NCI-H2196 treated with DMSO at 0.1 percent for 48 hours (cell line): ENCODE results near the gene LRTM1.

Experiments
- DNase-seq: peaks from one replicate; lab custom pipeline; 2025; ENCODE audit not compliant: unreplicated experiment; lab: John Stamatoyannopoulos, UW

LRTM1 gene

DNA sequence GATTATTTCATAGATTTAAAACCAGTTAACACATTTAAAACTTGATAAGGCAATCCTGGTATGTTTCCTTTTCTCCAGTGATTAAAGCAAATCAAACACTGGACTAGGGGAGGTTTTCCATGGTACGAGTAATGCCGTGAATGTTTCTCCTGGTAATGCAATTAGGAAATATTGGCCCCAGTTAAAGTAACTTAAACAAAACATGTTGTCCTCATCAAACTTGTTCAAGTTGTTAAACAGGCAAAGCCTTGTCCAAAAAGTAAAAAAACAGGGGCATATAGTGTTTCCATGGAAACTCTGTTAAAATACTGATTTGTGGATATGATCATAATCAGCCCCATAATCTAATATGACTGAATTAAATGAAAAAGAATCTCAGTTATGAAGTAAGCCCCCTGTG is 13.1 kb upstream of the LRTM1 start:
- no peak for DNase-seq

DNA sequence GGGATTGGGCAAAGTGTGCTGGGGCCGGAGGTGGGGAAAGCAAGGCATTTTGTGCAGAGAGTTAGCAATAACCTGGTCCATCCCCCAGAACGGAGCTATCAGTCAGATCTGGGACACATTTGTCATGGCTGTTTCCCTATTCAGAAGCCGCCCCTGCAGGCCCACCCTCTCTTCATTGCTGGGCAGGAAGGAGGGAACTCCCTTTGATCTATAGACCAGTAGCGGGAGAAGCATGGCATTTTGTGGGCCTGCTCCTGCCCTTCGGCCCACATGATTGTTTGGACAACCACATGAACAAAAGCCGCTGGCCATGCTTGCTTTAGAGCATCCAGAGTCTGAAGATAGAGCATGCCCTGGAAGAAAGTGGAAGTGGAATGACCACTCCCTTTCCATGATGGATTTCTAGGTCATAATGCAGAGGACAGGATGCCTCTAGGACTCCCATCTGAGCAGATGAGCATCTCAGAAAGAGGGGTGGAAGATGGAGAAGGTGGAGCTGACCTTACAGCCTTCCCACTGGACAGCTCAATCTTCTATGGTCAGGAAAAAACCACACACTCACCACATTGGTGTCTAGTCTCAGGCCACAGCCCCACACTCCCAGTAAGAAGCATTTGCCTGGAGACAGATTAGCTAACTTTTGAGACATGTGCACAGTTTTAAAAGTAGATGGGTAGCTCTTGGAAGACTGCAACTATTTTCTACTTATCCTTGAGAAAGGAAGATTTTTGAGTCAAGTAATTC is 11.9 kb upstream of the LRTM1 start:
- no peak for DNase-seq

DNA sequence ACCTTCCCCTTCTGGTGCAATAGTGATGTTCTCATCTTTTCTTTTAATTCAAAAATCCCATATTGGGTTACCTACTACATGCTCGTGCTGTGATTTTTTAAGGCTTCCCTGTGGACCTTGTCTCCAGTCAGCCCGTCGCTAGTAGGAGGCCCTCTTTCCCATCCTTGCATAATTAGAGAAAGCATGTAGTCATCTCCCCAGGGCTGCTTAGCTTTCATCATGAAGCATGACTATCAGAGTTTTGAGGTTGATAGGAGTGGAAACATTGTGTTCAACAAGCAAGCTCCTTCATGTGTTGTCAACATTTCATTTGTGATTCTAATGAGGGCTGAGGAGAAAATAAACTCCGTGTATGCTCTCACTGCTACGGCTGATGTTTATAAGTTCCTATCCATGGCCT is 8.7 kb upstream of the LRTM1 start:
- no peak for DNase-seq

DNA sequence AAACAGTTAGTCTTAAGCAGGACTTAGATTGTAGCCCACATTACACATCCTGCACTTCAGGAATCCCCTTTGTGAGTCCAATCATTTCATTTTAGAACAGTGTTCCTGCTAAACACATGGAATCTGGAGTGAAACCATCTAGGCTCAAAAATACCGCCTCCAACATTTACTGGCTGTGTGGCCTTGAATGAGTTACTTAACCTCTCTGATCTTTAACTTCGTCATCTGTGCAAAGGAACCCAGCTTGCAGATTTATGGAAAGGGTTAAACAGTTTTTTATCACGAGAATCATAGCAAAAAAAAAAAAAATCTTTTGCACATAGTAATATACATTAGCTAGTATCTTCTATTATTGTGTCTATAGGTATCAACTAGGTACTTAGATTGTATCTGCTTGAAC is 8.0 kb upstream of the LRTM1 start:
- no peak for DNase-seq

DNA sequence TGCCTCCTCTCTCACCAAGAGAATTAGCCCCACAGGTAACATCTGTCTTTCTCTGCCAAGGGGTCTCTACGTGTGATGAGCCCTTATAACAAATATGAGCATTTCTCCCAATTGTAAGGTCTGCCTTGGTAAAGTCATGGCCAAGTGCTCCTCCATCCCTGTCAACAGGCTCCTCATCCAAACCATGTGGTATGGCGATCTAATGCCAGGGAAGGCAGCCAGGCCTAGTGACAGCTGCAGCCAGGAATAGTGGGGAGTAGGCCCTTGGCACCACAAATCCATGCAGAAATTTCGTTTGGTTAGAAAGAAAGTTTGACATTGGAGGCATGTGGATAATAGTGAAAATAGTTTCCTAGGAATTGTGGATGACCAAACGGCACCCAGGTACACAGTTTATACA is 4.7 kb upstream of the LRTM1 start:
- no peak for DNase-seq

DNA sequence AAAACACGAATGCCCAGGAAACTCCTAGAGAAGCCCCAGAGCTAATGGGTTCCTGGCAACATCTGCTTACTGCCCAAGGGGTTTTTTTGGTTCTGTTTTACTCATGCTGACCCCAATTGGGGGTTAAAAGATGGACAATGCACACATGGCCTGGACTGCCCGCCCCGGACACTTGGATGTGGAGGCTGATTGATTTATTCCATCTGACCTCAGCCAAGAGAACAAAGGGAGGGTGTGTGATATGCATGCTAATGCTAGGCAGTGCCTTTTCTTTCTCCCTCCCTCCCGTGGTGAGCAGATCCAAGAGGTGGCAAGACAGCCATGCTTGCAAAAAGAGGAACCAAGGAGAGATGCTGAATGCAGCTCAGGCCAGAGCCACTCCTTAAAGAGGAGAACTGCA is 3.3 kb upstream of the LRTM1 start:
- no peak for DNase-seq

DNA sequence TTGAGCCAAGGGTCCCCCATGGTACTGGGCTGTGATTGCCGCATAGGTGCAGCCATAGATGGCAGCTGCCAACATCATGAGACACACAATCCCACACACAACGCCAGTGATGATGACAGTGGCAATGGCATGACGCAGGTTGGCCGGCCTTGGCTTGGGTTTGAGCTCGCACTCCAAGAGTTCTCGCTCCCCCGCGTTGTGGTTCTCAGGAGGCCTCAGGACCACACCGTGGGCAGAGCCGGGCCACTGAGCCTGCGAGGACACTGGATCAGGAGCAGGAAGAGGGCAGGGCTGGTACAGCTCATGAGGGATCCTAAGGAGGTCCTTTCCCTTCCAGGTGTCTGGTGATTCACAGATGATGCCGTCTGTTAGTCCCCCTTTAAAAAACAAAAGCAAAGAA is 9.3 kb downstream of the LRTM1 start:
- DNase-seq, result no peak

DNA sequence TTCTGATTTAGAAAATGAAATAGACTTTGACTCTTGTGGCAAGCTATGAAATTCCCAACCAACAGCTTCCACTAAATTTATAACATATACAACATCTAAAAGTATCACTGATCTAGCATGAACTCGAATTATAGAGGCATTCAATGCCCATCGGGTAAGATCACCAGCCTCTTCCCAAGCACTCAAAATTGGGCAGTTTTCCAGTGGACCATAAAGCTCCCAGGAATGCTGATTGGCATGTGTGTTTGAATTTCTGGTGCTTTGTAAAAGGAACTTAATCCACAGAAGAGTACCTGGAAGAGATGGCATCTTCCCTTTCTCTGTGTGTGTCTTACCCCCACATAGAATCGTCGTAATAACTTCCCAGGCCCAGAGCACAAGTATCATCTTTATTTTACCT is 10.0 kb downstream of the LRTM1 start:
- no peak for DNase-seq

DNA sequence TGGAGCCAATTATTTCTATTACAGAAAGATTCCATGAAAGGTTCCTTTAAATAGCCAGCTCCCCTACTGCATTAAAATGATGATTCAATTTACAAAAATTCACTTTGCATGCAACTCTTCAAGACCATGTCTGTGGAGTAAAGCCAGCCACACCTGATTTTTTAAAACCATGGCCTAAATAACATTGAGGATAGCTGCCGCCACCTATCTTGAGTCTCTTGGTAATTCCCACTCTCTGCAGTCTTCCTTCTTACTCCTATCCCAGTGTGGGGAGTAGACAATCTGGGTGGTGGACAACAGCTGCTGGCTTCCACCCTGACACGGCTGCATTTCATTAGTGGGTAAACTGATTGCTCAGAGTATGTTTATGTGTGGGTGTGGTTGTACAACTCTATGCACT is 10.7 kb downstream of the LRTM1 start:
- DNase-seq, result no peak

DNA sequence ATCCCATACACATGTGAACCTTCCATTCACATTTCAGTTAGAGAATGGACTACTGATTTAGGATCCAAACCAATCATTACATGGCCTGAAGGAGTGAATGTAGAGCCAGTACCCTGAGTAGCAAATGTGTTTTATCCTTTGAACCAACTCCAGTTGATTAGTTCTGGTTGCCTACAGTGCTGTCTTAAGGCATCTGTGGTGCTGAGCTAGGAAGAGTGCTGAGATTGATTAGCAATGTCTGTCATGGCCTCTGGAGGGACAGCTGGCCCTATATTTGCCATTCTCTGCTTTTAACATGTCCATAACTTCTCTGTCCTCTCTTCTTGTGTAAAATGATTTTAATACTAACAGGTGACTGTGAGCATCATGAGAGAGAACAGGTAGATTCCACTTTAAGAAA is 11.1 kb downstream of the LRTM1 start:
- no peak for DNase-seq

DNA sequence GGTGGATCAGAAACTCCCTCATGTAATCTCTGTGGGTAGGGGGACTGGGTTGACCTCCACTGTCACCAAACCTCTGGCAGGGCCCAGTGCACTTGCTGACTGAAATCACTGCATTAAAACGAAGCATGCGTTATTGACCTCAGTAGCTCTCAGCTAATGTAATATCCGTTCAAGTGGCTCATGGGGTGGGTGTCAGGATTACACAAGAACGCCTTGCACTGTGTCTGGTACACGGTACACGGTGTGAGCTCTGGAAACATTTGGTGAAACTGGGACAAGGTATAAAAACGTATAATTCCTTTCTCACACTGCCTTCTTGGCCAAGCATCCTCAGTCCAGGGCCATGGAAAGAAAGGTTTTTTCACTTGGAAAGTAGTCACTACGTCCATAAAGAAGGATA is 11.9 kb downstream of the LRTM1 start:
- no peak for DNase-seq

DNA sequence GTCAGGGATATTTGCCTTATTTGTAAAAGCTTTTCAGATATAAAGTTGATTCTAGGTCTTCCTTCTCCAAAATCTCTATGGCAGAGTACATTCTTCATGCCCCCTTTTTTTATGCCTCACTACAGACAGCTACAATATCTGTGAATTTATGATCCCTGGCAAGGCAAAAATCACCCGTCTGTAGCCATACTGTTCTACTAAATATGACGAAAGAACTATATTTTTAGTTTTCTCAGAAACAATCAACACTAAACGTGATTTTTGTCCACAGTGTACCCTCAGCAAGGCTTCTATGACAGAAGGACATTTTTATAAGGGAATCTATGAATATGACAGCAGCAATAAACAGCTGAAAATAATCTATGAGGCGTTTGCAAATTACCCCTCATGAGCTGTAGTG is 12.7 kb downstream of the LRTM1 start:
- DNase-seq, result no peak

DNA sequence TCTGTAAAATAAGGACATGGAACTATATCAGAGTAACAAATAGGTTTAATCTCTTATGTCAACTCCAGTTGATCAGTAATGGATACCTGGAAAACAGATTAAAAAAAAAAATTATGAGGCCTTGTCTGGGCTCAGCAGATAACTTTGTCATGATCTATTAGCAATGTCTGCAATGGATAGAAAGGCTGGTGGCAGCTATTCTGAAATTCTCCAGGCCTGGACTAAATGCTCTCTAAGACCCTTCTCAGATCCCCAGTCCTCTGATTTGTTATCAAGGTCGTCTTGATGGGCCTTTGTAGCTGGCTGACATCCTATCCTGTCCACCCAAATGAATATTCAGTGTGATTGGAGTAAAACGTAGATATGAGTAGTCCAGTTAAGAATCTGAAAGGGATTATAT is 13.7 kb downstream of the LRTM1 start:
- no peak for DNase-seq

DNA sequence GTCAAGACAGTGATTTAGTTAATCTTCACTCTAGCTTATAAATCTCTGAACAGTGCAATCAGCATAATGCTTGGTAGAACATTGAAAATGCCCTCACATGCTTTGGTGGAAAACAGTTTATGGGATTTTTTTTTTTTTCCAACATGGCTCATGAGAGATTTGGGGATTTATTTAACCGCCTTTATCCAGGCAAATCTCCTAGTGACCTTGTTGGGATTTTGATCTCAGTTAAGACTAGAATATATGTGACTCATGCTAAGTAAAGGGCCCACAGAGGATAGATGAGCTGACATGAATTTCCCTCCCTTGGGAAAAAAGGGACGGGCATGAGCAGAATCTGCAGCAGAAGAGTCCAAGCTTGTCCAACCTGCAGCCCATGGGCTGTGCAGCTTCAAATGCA is 18.7 kb downstream of the LRTM1 start:
- DNase-seq, result no peak

DNA sequence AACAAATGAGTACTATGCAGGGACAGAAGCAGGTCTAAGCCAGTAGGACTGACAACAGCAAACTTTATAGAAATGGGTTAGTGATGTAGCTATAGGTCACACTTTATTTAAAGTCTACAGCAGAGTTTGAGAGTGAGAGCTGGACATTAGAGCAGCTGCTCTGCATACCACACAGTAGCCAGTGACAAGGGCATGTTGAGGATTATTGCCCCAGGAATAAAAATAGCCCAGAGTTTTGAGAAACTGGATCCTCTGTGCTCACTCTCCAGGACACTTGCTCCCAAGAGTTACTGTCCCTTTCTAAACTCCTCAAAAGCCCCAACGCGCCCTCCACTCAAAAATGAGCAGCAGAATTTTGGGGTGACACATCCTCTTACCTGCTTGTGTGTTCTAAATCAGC is 21.1 kb downstream of the LRTM1 start:
- DNase-seq, result no peak

DNA sequence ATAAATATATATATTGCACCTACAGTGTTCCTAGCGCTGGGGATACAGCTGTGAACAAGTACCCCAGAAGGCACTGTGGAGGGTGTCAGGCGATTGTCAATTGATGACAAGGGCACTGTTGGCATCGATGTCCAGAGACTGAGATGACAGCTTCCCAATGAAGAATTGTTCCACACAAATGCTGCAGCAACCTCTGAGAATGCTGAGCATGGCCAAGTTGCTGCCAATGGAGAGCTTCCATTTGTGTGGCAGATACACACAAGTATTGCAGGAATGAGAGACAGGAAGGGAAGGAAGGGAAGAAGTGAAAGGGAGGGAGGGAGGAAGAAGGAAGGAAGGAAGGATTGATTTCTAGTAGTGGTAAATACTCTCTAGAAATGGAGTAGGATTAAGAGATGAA is 21.9 kb downstream of the LRTM1 start:
- no peak for DNase-seq

DNA sequence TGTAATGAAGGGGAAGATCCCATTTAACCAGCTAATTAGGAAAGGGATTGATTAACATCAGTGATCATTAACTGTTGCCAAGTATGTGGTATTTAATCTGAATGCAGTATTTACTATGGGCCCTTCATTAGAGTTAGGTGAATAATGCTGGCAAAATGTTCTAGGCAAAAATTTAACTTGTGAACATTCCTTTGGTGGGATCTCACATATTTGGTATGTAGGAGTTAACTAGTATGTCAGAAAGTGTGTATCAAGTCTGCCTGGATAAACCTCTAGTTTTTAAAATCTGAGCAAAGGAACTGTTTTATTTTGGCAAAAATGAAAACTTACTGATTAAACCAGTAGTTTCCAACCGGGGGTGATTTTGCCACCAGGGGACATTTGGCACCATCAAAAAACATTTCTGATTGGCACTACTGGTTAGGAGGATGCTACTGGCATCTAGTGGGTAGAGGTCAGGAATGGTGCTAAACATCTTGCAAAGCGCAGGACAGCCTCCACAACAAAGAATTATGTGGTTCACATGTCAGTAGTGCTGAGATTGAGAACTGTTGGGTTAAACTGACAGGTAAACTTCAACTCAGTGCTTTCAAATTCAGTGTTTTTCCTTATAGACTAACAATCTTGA is 22.5 kb downstream of the LRTM1 start:
- DNase-seq, result no peak

DNA sequence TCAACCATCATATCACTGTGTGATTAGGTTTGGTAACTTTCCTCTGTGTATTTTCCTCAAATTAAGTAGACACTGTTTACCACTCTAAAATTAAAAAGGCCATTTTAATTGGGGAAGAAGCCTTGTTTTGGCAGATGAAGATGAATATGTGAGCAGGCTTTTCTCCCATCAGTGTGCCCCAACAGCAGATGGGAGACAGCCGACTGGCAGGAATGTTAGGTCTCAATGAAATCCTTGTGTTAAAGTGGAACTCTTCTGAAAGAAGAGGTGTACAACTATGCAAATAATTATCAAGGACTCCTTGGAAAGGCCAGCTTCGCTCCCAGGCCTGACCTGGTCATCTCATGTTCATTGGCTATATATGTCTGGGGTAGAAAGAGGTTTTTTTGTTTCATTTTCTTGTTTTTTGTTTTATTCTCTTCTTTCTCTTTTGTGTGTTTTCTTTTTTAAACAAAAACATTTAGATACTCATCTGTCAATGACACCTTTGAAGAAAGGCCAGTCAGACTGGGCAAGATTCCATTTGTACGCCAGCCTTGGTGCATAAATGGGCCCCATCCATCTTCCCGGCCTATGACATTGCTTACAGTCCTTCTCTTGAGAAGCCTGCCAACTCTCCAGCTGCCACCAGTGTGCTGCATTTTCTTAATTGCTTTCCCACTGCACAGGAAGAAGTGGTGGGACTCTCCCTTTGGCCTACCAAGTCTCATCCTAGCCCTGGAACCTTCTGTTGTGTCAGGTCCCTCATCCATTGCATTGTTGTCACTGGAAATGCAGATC is 25.8 kb downstream of the LRTM1 start:
- DNase-seq, result no peak

DNA sequence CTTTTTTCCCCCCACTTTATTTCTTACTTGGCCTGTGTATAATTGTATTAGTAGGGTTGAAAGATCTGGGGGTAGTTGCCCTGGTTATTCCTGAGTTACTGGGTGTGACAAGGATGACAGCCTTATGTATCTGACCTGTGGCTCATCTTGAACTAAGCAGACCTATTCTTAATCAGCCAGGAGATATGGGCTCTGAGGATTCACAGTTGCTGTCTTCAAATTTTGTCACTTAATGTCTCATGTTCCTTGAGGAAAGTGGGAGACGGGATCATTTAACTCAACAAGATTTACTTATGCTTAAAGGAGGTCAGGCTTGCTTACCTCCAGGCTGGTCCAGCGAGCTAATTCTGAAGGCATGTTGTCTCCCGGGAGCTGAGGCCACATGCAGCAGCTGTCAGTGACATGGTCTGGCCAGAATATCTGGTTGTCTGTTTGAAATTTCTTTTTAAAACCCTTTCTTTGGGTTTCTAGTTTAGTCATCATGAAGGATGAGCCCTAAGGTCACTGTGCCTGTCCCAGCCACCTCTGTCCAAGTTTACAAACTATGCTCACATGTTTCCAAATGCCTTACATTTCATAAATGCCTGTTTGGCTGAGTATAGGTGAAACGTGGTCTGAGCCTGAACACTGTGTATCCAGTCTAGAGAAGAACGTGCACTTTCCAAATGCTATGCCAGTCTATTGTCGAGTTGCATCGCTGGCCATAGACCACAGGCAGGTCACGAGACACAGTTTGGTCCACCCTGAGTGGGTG is 26.8 kb downstream of the LRTM1 start:
- no peak for DNase-seq

DNA sequence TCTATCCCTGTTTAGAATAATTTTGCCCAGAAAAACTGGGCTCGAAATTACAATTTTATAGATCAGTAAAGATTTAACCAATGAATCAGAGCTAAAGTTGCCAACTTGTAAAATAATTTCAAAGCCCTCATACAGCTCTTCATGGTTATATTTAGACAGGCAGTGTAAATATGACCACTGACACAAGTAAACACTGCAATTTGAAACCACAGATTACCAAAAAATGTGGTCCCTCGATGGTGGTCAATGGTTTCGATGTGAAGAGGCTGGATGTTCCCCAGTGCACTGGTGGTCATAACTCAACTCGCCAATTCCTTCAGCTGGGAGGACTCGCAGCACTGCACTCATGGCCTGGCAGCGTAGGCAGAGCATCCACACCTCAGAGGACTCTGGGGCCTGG is 28.6 kb downstream of the LRTM1 start:
- DNase-seq, result no peak

DNA sequence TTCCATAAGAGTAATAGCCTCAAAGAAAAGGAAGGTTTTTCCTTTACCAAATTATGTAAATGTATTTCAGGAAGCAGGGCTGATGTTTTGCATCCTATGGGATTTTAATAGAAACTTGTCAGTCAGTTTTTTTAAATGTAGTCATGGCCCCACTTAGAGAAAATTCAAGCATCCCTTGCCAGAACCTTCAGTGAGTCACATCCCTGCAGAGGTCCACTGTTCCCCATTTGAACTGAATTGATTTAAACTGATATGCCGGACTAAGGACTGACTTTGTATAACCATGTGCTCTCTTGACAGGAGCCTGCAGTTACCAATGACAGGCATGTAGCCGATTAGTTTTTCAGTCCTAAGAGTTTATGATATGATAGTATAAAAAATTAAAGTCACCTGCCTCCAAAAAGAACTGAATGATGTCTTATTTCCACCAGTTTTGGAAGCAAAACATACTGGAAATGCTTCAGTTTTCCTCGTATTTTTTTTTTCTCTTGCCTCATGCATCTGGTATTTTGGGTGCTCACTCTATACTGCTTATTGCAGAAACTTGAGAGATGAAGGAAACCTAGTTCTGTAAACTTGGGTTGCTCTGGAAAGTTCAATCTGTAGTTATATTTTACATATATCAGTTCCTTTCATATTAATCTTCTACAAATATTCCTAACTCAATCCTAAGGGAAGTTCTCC is 30.7 kb downstream of the LRTM1 start:
- DNase-seq, result no peak
